Measurements from ENCODE around the gene GPATCH1. TPM values are rescaled to one million over a fixed set of nuclear protein-coding genes. Genes with fewer than 3 reads are reported as not detected.
"Not testable (repeated sequence)": the region's sequence is repeated elsewhere in the genome, so short reads cannot be mapped to it uniquely, and the experiment has no call there.

Gene GPATCH1, protein sequence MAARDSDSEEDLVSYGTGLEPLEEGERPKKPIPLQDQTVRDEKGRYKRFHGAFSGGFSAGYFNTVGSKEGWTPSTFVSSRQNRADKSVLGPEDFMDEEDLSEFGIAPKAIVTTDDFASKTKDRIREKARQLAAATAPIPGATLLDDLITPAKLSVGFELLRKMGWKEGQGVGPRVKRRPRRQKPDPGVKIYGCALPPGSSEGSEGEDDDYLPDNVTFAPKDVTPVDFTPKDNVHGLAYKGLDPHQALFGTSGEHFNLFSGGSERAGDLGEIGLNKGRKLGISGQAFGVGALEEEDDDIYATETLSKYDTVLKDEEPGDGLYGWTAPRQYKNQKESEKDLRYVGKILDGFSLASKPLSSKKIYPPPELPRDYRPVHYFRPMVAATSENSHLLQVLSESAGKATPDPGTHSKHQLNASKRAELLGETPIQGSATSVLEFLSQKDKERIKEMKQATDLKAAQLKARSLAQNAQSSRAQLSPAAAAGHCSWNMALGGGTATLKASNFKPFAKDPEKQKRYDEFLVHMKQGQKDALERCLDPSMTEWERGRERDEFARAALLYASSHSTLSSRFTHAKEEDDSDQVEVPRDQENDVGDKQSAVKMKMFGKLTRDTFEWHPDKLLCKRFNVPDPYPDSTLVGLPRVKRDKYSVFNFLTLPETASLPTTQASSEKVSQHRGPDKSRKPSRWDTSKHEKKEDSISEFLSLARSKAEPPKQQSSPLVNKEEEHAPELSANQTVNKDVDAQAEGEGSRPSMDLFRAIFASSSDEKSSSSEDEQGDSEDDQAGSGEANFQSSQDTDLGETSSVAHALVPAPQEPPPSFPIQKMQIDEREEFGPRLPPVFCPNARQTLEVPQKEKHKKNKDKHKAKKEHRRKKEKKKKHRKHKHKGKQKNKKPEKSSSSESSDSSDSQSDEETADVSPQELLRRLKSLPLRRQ
- total RNA-seq = 10 to 100 TPM in 2 of 4 donors, 1 to 10 TPM in 2; 9.1 to 11.6 (median 10.0) TPM

DNA sequence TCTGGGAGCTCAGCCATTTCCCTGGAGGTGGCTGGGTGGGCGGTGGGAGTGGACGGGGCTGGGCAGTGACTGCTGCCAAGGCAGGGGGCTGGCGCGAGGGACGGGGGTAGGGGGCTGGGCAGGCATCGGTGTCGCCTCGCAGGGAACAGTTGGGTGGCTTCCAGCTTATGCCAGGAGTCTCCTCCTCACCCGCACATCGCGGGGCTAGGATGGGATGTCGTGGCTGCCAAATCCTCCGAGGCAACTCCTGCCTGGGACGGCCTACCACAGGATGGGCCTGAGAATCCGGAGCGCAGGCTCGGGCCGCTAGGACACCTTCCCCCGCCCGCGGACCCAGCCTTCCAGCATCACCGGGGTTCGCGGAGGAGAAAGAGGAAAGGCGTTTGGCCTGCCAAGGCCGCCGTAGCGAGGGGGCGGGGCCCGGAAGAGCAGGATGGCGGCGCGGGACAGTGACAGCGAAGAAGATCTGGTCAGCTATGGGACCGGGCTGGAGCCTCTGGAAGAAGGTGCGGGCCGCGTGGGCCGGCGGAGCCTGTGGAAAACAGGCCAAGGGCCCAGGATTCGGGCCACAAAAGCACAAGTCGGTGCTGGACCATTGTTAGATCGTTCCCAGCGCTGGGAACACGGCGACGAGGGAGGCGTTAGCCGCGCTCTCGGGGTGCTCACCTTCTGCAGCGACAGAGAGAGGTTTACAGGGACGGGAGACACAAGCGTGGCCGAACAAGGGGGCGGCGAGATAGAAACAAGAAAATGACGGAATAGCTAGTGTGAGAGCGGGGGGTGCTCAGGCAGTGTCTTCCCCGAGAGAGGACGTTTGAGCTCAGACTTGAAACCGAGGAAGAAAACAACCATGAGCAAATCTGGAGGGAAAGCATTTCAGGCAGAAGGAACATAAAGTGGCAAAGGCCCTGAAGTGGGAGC lies at the start of gene GPATCH1:
GPATCH1 (plus strand) TSS at position 421 of the 921 bp plus-strand sequence; CDS start at position 434, 13 bp downstream.
- Histone ChIP-seq H3K36me3 (no peaks in the 10 kb centered on the region), H3K4me3 (replicated peaks in 1 of 3) (peak within 1 kb of the TSS; percentile 76 to 80 (median 78)), H3K9me3 (no peaks in the 10 kb centered on the region), H3K4me1 (peaks cover 9 to 10% of the 10 kb centered on the region in 2 donors), H3K27ac (peak within 1 kb of the TSS in 2 of 3 donors; percentile 46 to 59), H3K27me3 (no peaks in the 10 kb centered on the region)
- TF ChIP-seq POLR2A (IDR thresholded peaks at IDR 0.05) (peak in 1 of 2 donors; percentile 46), CTCF (IDR thresholded peaks at IDR 0.05) (peak in 1 of 6 experiments; percentile 28)
- intact Hi-C loops (cut with DNase I) = loop anchor here (5.0 kb wide), 1 partner anchor 104 kb away; no protein-coding TSS in a partner anchor
- peak; percentile 90 to 91 for DNase-seq
- WGBS, 2 donors = 0% methylated on average over 33 to 50 of the region's 62 CpGs

GRCh38 chr19:33032218-33032781 lies 48.7 kb upstream of the GPATCH1 start:
- Histone ChIP-seq H3K27me3 (no peaks in the 10 kb centered on the region), H3K9me3 (no peaks in the 10 kb centered on the region), H3K4me1 (no peaks in the 10 kb centered on the region), H3K4me3 (replicated peaks in 1 of 3) (no peak overlapping the region), H3K36me3 (no peaks in the 10 kb centered on the region), H3K27ac (no peak overlapping the region)
- WGBS, 2 donors = 82 to 83% methylated on average over 8 of the region's 8 CpGs
- no peak for TF ChIP-seq CTCF (IDR thresholded peaks at IDR 0.05)
- no peak for TF ChIP-seq POLR2A (IDR thresholded peaks at IDR 0.05)
- no peak for DNase-seq
- intact Hi-C loops (cut with DNase I) = no loop called here

- no peaks in the 10 kb centered on the region for H3K4me1 ChIP-seq
- TF ChIP-seq POLR2A (IDR thresholded peaks at IDR 0.05) (no peak), CTCF (IDR thresholded peaks at IDR 0.05) (no peak)
- DNase-seq = no peak
- H3K9me3 ChIP-seq = no peaks in the 10 kb centered on the region
- 95 to 98% methylated on average over 10 of the region's 10 CpGs for WGBS, 2 donors
- H3K4me3 ChIP-seq (replicated peaks in 1 of 3) = no peak overlapping the region
- H3K27ac ChIP-seq = no peak overlapping the region
- intact Hi-C loops (cut with DNase I) = no loop called here
- H3K27me3 ChIP-seq = no peaks in the 10 kb centered on the region
- H3K36me3 ChIP-seq = no peaks in the 10 kb centered on the region
Measured at GRCh38 chr19:33035461-33035860, 45.5 kb upstream of the GPATCH1 start.

- DNase-seq; H3K36me3 ChIP-seq; H3K4me3 ChIP-seq (replicated peaks in 1 of 3); intact Hi-C loops (cut with DNase I); H3K9me3 ChIP-seq; H3K4me1 ChIP-seq; H3K27me3 ChIP-seq; H3K27ac ChIP-seq: not testable (repeated sequence)
- 95 to 96% methylated on average over 31 to 38 of the region's 45 CpGs for WGBS, 2 donors
Measured at GRCh38 chr19:33036370-33037167, 44.4 kb upstream of the GPATCH1 start.

DNA sequence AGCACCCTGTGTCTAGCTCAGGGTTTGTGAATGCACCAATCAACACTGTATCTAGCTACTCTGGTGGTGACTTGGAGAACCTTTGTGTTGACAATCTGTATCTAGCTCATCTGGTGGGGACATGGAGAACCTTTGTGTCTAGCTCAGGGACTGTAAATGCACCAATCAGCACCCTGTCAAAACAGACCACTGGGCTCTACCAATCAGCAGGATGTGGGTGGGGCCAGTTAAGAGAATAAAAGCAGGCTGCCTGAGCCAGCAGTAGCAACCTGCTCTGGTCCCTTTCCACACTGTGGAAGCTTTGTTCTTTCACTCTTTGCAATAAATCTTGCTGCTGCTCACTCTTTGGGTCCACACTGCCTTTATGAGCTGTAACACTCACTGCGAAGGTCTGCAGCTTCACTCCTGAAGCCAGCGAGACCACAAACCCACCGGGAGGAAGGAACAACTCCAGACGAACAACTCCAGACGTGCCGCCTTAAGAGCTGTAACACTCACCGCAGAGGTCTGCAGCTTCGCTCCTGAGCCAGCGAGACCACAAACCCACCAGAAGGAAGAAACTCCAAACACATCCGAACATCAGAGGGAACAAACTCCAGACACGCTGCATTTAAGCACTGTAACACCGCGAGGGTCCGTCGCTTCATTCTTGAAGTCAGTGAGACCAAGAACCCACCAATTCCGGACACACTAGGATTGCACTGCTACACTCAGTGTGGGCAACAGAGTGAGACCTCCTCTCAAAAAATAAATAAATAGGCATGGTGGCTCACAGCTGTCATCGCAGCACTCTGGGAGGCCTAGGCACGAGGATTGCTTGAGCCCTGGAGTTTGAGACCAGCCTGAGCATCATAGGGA lies 43.6 kb upstream of the GPATCH1 start:
- intact Hi-C loops (cut with DNase I); H3K4me3 ChIP-seq (replicated peaks in 1 of 3); H3K27ac ChIP-seq; H3K4me1 ChIP-seq; H3K9me3 ChIP-seq; H3K27me3 ChIP-seq; H3K36me3 ChIP-seq; DNase-seq: not testable (repeated sequence)
- 73 to 90% methylated on average over 18 of the region's 18 CpGs for WGBS, 2 donors
